Uterus (tissue), 2 donors: Measurements from ENCODE around the gene HMHB1.

Experiments
- POLR2A ChIP-seq, 2 donors: fragments of 450-650 bp; IDR thresholded peaks; one replicate each; pipeline ENCODE4 v1.6.1; 2016; ENCODE audit warnings: antibody characterized with exemption in 2 of 2, mild to moderate bottlenecking in 1 of 2, moderate library complexity in 1 of 2
- TF ChIP-seq, protein P1 (sequence below), 4 experiments: fragments of 200-600 bp in 2 of 4; fragments of 450-650 bp in 2 of 4; sonication (generic) in 2 of 4; IDR thresholded peaks; one replicate each; pipeline ENCODE4 v1.5.1; 2016 to 2019; ENCODE audit warnings: antibody characterized with exemption in 4 of 4, mild to moderate bottlenecking in 2 of 4, moderate library complexity in 1 of 4

DNA sequence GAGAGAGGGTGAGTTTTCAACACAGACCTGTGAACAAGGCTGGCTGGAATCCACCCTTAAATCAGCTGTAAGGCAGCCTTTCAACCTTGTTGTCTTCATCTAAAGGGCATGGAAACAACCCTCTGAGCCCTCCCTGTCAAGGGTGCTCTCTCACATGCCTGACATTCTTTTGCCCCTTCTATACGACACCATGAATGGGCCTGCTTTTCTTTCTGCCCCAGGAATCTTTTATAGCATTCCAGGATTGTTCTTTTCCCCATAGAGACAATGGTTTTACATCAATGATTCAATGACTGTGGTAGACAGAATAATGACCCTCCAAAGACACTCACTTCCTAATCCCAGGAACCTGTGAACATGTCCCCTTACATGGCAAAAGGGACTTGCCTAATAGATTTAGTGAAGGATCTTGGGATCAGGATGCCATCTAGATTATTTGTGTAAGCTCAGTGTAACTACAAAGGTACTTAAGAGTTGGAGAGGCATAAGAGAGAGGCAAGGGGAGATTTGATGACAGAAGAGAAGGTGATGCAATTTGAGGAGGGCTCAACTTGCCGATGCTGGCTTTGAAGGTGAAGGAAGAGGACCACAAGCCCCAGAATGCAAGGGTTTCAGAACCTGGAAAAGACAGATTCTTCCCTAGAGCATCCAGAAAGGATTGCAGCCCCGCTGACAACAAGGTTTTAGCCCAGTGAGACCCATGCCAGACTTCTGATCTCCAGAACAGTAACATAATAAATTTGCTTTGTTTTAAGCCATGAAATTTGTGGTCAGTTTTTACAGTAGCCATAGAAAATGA lies 29.2 kb upstream of the HMHB1 start:
- TF ChIP-seq, protein P1, sequence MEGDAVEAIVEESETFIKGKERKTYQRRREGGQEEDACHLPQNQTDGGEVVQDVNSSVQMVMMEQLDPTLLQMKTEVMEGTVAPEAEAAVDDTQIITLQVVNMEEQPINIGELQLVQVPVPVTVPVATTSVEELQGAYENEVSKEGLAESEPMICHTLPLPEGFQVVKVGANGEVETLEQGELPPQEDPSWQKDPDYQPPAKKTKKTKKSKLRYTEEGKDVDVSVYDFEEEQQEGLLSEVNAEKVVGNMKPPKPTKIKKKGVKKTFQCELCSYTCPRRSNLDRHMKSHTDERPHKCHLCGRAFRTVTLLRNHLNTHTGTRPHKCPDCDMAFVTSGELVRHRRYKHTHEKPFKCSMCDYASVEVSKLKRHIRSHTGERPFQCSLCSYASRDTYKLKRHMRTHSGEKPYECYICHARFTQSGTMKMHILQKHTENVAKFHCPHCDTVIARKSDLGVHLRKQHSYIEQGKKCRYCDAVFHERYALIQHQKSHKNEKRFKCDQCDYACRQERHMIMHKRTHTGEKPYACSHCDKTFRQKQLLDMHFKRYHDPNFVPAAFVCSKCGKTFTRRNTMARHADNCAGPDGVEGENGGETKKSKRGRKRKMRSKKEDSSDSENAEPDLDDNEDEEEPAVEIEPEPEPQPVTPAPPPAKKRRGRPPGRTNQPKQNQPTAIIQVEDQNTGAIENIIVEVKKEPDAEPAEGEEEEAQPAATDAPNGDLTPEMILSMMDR (IDR thresholded peaks at IDR 0.05): no peak
- TF ChIP-seq POLR2A (IDR thresholded peaks at IDR 0.05): no peak
